Skeletal muscle satellite cell (primary cell): ENCODE measurements around the gene MARVELD1.
A peak's percentile ranks its signal among the peaks of the same experiment; 100 is the strongest.

Experiments used
- H3K27me3 ChIP-seq: 2 replicates; pipeline ENCODE4 v1.7.0; 2013; ENCODE audit warnings: low read length; ENCODE audit not compliant: control insufficient read depth, insufficient read depth
- H3K36me3 ChIP-seq: 2 replicates; pipeline ENCODE4 v1.7.0; 2013; ENCODE audit warnings: mild to moderate bottlenecking, control low read depth, low read length; ENCODE audit not compliant: insufficient read depth
- H3K4me1 ChIP-seq: 2 replicates; pipeline ENCODE4 v1.7.0; 2013; ENCODE audit warnings: low read length; ENCODE audit not compliant: control insufficient read depth, insufficient read depth
- H3K4me2 ChIP-seq: 2 replicates; pipeline ENCODE4 v1.7.0; 2013; ENCODE audit warnings: mild to moderate bottlenecking, low read length
- H3K4me3 ChIP-seq: 2 replicates; pipeline ENCODE4 v1.7.0; 2013; ENCODE audit warnings: low read length
- H3K9ac ChIP-seq: 2 replicates; pipeline ENCODE4 v1.7.0; 2013; ENCODE audit warnings: mild to moderate bottlenecking, low read depth, low read length, moderate library complexity
- H3K9me3 ChIP-seq: replicated peaks from 2 replicates; pipeline ENCODE4 v1.7.0; 2013; ENCODE audit warnings: mild to moderate bottlenecking, control low read depth, low read length

MARVELD1 gene

GRCh38 chr10:97703398-97704067 lies 10.0 kb upstream of the MARVELD1 start:
- H3K27me3 ChIP-seq, result no peaks in the 10 kb centered on the region
- H3K9me3 ChIP-seq, result no peaks in the 10 kb centered on the region
- H3K4me3 ChIP-seq, result no peak overlapping the region
- H3K4me1 ChIP-seq, result no peaks in the 10 kb centered on the region
- H3K36me3 ChIP-seq, result no peaks in the 10 kb centered on the region
- H3K9ac ChIP-seq, result no peak overlapping the region
- H3K4me2 ChIP-seq, result no peak overlapping the region

GRCh38 chr10:97704341-97704740 lies 9.2 kb upstream of the MARVELD1 start:
- H3K4me2 ChIP-seq, result no peak overlapping the region
- H3K4me3 ChIP-seq, result no peak overlapping the region
- no peak overlapping the region for H3K9ac ChIP-seq
- H3K27me3 ChIP-seq, result no peaks in the 10 kb centered on the region
- H3K36me3 ChIP-seq, result no peaks in the 10 kb centered on the region
- peaks cover 5% of the 10 kb centered on the region for H3K4me1 ChIP-seq
- no peaks in the 10 kb centered on the region for H3K9me3 ChIP-seq

GRCh38 chr10:97705006-97705670 lies 8.4 kb upstream of the MARVELD1 start:
- no peak overlapping the region for H3K4me2 ChIP-seq
- H3K9me3 ChIP-seq, result no peaks in the 10 kb centered on the region
- H3K36me3 ChIP-seq, result no peaks in the 10 kb centered on the region
- H3K4me3 ChIP-seq, result no peak overlapping the region
- peaks cover 10% of the 10 kb centered on the region for H3K4me1 ChIP-seq
- no peak overlapping the region for H3K9ac ChIP-seq
- no peaks in the 10 kb centered on the region for H3K27me3 ChIP-seq

GRCh38 chr10:97707134-97707861 lies 6.2 kb upstream of the MARVELD1 start:
- H3K4me1 ChIP-seq, result peaks cover 10% of the 10 kb centered on the region
- no peak overlapping the region for H3K4me3 ChIP-seq
- H3K4me2 ChIP-seq, result no peak overlapping the region
- no peaks in the 10 kb centered on the region for H3K9me3 ChIP-seq
- H3K9ac ChIP-seq, result no peak overlapping the region
- no peaks in the 10 kb centered on the region for H3K27me3 ChIP-seq
- no peaks in the 10 kb centered on the region for H3K36me3 ChIP-seq

- H3K9me3 ChIP-seq, result no peaks in the 10 kb centered on the region
- no peaks in the 10 kb centered on the region for H3K27me3 ChIP-seq
Measured at GRCh38 chr10:97708167-97708566, 5.4 kb upstream of the MARVELD1 start.

GRCh38 chr10:97708976-97709946 lies 4.3 kb upstream of the MARVELD1 start:
- Histone ChIP-seq H3K9ac (no peak overlapping the region), H3K9me3 (no peaks in the 10 kb centered on the region), H3K4me1 (peaks cover 18% of the 10 kb centered on the region), H3K36me3 (no peaks in the 10 kb centered on the region), H3K4me3 (no peak overlapping the region), H3K27me3 (no peaks in the 10 kb centered on the region), H3K4me2 (peak overlapping the region; percentile 11)

More at GRCh38 chr10:97708167-97708566, 5.4 kb upstream of the MARVELD1 start:
- Histone ChIP-seq H3K4me1 (peaks cover 16% of the 10 kb centered on the region), H3K9ac (no peak overlapping the region), H3K4me2 (no peak overlapping the region), H3K36me3 (no peaks in the 10 kb centered on the region), H3K4me3 (no peak overlapping the region)

GRCh38 chr10:97711640-97712572 lies 1.6 kb upstream of the MARVELD1 start:
- Histone ChIP-seq H3K9ac (no peak overlapping the region), H3K4me1 (peaks cover 35% of the 10 kb centered on the region), H3K4me2 (no peak overlapping the region), H3K4me3 (no peak overlapping the region), H3K27me3 (no peaks in the 10 kb centered on the region), H3K9me3 (no peaks in the 10 kb centered on the region), H3K36me3 (peaks cover 9% of the 10 kb centered on the region)

GRCh38 chr10:97713826-97714400 lies 383 bp downstream of the MARVELD1 start:
- H3K36me3 ChIP-seq, result peaks cover 29% of the 10 kb centered on the region
- H3K4me2 ChIP-seq, result peak overlapping the region; percentile 97
- peaks cover 50% of the 10 kb centered on the region for H3K4me1 ChIP-seq
- no peaks in the 10 kb centered on the region for H3K9me3 ChIP-seq
- peak overlapping the region; percentile 75 for H3K4me3 ChIP-seq
- H3K27me3 ChIP-seq, result no peaks in the 10 kb centered on the region
- peak overlapping the region; percentile 93 for H3K9ac ChIP-seq

GRCh38 chr10:97714401-97715258 lies 1.1 kb downstream of the MARVELD1 start:
- Histone ChIP-seq H3K27me3 (no peaks in the 10 kb centered on the region), H3K9ac (peak overlapping the region; percentile 93), H3K4me3 (peak overlapping the region; percentile 75), H3K4me1 (peaks cover 46% of the 10 kb centered on the region), H3K4me2 (peak overlapping the region; percentile 97), H3K36me3 (peaks cover 36% of the 10 kb centered on the region), H3K9me3 (no peaks in the 10 kb centered on the region)
